NK-92 treated with Interleukin-12 subunit alpha and Interleukin-12 subunit beta, amount 100 ng/mL, for 24 hours (cell line): Measurements from ENCODE around the gene KCNIP1.

Experiments used
- DNase-seq: peaks from one replicate; lab custom pipeline; 2025; lab: John Stamatoyannopoulos, UW

KCNIP1 gene

DNA sequence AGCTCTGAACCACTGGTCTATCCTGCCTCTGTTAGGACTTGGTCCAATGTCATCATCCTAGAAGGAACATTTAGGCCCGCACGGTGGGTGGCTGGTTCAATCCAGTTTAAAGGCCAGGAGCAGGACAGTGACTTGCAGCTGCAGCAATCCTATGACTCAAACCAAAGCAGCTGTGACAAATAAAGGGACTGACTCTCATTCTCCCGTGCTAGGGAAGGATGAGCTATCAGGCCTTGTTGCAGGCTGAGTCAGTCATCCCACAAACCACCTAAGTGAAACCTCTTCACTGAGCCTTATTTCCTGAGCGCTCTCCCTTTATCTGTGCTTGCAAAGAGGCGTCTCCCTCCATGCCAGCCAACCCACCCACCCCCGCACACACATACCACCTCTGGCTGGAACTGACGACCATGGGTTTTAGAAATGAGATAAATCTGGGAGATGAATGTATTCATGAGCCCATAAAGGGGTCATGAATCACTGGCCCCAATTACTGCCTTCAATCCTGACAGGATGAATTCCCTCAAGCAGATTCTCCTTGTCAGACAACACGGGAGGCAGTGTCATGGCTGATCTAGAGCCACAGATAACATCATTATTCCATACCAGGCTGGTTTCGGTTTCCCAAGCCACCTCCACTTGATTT is 93.4 kb downstream of the KCNIP1 start:
- DNase-seq: no peak

DNA sequence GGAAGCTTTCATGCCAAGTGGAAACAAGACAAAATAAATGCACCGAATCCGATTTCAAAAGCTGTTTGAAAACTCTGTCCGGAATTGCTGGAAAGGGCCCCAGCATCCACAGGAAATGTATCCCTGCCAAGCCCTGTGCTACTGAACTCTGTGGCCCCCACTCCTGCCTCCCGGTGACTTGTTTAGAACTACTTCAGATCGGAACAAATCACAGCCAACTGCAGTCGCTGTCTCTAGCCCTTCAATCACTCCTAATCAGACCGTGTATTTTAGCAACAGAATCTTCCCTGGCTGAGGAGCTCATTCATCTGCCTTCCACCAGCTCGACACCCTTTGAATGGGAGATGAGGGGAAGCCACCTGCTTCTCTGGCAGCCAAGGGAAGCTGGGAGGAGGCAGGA is 94.1 kb downstream of the KCNIP1 start:
- DNase-seq: no peak

DNA sequence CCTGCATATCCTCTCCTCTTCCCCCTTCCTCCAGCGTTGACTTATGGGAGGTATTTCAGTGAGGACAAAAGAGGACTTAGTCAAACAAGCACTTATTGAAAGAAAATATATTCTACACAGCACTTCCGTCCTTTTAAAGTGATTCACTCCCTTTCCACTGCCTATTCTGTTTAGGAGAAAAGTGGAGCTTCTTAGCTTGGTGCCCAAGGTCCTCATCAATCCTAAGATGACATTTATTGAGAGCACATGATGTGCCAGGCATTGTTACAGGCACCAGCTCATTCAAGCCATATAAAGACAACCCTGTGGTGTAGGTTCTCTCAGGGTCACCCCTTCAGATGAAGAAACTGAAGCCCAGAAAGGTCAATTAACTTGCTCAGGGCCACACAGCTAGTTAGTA is 95.9 kb downstream of the KCNIP1 start:
- DNase-seq: no peak

DNA sequence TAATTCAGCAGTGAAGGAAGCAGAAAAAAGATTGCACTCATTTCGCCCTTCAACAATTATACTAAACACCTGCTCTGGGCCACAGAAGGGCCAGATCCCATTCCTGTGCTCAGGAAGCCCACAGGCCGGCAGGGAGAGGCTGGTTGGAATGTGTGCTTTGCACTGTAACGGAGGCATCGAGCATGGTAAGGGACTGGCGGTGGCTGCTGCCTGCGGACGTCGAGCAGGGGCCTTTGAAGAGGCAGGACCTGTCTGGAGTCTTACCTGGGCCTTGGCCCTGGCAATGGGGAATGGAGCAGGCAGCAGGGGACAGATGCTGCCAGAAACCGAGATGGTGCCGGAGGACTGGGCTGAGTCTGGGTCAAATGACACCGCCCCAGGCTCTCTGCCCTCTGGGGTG is 97.8 kb downstream of the KCNIP1 start:
- DNase-seq: no peak

DNA sequence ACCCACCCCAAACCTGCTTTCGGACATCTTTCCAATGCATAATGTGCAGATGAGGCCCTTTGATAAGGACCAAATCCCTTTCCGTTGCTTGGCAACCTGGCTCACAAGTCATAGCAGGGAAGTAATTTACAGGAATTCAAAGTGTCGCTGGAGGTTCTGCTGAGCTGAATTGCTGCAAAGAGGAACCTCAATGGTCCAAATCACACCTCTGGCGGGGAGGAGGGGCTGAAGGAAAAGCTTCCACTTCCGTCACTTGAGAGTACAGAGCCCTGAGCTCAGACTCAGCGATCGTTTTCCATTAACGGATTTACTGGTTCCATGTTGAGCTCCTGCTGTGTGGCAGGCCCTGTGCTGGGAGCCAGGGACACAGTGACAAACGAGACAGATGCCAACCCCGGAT is 99.3 kb downstream of the KCNIP1 start:
- no peak for DNase-seq

DNA sequence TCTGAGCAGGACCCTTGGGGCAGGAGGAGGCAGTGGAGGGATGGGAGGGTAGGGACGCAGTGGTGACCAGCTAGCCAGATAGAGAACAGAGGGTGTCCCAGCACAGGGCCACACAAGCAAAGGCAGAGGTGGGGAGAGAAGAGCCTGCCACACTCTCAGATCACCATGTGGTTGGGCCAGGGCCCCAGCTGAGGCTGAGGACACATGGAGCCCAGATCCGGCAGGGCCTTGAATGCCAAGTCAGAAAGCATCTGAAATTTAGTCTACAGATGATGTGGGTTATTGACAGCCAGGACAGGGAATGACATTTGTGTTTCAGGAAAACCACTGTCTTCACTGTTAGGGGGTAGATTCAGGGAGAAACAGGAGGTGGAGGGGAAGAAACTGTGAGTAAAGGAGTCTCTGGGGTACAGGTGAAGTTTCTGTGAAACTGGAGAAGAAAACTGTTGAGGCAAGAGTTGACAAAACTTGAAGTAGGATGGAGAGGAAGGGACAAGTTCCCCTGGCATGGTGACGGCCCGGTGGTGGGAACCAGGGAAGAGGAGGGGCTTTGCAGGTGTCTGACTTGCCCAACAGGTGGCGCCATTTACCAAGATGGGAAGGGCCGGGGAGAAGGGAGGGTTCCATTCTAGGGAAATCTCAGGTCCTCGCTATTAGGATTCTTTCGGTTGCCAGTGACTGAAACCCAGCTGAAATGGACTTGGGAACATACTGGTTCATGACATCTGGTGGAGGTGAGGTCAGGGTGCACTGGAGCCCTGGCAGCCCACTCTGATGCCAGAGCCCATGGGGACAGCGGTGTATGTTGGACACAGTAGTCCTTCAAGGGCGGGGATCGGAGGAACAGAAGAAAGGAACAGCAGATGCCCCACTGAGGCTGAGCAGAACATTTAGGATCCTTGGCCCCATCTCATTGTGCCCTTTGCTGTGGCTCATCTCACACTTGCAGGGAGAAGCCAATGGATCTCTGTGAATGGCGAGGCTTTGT is 100.1 kb downstream of the KCNIP1 start:
- DNase-seq: peak; percentile 21

DNA sequence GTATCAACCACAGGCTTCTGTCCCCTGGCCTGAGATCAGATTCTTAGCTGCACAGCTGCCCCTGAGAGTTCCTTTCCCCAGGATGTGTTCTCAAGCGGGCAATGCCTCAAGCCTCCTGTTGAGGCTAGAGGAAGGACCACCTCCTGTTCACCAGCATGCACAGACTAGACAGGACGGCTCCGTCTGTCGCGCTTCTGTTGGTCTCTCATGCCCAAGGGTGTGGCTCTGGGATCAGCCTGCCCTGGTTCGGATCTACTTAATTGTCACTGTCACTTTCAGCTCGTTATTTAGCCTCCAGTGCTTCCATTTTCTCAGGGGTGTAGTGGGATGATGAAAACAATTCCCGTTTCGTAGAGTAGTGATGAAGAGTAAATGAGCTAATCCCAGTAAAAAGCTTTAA is 103.1 kb downstream of the KCNIP1 start:
- no peak for DNase-seq

DNA sequence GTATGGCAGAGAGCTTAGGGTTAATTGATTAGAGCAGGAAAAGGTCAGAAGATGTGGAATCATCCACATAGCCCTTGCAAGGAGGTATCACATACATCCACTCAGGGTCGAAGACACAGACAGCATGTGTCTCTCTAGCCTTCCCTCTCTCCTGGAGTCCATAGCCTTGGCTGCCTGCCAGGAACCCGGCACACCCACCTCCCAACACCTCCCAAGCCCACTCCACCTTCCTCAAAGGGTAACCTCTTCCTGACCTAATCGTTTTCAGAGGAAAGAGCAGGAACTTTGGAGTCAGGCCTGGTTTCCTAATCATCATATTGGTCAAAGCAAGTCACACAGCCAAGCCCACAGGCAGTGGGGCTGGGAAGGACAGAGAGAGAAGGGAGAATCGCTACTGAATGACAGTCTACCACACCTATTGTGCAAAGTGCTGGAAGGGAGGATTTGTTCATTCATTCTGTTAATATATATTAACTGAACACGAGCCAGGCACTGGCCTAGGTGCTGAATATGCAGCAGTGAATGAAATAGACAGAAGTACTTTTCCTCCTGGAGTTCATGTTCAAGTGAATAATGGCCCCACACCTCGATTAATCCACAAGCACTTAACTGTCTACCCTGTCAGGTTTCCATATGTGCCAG is 107.8 kb downstream of the KCNIP1 start:
- no peak for DNase-seq

DNA sequence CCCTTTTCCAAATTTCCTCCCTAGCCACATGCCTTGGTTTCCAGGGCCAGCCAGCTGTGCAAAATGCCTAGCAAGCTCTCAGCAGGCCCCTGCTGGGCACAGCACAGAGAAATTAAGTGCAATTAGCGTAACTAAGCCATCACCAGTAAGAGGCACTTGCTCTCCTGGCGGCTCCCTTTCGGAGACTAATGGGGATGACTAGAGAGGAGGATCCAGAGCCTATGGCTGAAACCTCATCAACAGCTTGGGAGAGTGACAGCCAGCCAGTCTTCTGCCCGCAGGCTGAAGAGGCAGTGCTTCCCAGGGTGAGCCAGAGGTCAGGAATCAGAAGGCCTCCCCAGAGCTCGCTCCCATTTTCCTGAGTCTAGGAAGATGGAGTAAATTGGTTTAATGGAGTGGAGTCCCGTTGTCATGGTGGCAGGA is 108.4 kb downstream of the KCNIP1 start:
- no peak for DNase-seq

DNA sequence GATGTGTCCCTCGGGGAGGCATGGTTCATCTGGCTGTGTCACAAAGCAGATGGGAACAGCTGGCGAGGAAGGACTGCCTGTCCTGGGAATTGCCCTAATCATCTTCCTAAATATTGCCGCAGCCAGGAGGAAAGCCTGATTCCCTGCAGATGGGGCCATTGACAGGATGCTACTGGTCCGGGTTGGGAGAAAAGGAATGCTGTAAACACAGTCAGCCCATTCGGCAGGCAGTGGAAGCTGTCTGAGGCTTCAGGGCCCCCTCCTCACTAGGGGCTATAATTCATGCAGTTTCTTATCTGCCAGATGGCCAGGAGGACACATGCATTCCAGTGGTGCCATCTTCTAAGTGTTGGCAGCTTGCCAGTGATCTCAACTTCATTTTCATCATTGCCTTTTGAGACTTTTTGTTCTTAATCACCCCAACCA is 110.3 kb downstream of the KCNIP1 start:
- no peak for DNase-seq

DNA sequence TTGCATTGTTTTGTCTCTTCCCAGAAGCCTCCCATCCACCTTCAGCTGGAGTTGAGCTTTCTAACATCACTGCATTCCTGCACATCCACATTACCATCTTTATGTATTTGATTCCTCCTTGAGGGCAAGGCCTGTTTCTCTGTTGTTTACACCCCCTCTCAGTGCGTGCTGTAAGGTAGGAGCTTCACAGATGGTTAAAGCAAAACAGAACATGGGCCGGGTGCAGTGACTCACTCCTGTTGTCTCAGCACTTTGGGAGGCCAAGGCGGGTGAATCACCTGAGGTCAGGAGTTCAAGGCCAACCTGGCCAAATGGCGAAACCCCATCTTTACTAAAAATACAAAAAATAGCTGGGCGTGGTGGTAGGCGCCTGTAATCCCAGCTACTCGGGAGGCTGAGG is 110.9 kb downstream of the KCNIP1 start:
- no peak for DNase-seq

DNA sequence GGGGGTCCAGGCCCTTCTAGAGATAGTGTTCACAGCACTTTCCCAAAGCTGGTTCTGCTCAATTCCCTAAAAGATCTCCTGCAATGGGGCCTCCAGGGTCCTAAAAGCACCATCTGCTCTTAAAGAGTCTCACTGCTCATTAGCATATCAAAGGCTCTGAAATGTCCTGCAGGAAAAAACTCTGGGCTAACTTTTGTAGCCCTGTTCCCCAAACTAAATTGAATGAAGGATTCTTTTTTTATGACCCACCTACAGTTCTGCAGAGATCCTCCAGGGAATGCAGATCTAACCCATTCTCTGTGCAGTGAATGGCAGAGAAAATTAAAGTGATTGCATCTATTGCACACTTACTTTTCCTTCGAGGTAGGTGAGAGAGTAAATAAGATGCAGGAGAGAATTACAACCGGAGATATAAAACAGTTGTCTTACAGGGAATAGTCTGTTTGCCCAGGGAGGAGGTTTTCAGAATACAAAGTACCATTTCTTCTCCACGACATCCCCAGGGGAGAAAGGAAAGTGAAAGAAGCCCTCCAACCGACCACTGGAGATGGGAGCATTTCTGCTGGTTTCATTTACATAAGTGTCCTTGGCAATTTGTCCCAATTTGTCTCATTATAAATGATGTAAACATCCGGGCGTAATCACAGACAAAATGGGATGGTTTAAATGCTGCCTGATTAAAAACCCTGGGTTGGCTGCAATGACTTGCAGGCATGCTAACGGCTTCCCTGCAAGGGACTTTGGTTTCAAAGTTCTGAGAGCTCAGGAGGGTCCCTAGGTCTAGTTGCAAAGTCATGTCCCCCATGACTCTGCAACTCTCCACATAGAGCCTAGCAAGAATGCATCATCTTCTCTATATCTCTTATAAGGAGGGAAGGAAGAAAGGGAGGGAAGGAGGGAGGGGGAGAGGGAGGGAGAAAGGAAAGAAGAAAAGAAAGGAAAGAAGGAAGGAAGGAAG is 114.0 kb downstream of the KCNIP1 start:
- DNase-seq: no peak

DNA sequence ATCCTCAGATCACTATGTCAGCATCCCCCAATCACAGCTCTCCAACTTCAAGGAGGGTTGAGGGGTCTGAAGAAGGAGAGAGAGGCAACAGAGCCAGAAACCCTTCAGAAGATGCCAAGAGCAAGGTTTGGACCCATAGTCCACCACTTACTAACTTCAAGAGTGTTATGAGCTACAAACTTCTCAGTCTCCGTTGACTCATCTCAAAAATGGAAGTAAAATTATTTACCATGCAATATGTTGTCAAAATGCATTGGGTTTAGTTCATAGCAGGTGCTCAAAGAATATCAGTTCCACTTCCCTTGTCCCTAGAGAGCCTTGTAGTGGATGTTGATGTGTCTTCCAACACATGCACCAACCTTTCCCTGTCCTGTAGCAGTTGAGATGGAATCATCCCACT is 116.0 kb downstream of the KCNIP1 start:
- no peak for DNase-seq

DNA sequence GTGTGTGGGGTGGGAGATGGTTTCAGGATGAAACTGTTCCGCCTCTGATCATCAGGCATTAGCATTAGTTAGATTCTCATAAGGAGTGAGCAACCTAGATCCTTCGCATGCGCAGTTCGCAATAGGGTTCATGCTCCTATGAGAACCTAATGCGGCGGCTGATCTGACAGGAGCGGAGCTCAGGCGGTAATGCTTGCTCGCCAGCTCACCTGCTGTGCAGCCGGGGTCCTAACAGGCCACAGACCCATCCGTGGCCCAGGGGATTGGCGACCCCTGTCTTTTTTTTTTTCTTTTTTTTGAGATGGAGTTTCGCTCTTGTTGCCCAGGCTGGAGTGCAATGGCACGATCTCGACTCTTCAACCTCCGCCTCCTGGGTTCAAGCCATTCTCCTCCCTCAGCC is 119.1 kb downstream of the KCNIP1 start:
- no peak for DNase-seq

DNA sequence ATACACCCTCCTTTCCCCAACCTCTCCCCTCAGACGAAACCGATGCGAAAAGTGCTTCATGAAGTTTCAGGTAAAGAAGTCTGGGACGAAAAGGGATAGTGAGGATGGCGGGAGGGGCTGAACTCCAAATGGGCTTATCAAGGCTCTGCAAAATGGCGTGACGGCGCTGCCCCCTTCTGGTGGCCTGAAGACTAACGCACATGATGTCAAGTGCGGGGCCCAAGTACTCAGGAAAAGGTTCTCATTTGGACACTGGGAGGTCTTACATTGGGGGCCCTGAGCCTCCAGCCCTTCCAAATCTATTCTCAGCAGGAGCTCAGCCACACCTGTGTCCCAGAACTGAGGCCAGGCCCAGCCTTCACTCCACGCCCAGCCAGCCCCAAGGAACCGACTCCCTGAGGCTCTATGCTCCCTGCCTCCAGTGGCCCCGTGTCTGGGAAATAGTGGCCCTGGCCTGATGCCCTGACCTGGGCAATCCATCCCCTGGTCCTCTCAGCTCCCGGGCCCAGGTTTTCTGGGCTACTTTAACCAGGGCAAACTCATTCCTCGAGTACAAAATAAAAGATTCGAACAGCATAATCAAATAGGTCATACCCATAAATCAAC is 119.9 kb downstream of the KCNIP1 start:
- DNase-seq: no peak

DNA sequence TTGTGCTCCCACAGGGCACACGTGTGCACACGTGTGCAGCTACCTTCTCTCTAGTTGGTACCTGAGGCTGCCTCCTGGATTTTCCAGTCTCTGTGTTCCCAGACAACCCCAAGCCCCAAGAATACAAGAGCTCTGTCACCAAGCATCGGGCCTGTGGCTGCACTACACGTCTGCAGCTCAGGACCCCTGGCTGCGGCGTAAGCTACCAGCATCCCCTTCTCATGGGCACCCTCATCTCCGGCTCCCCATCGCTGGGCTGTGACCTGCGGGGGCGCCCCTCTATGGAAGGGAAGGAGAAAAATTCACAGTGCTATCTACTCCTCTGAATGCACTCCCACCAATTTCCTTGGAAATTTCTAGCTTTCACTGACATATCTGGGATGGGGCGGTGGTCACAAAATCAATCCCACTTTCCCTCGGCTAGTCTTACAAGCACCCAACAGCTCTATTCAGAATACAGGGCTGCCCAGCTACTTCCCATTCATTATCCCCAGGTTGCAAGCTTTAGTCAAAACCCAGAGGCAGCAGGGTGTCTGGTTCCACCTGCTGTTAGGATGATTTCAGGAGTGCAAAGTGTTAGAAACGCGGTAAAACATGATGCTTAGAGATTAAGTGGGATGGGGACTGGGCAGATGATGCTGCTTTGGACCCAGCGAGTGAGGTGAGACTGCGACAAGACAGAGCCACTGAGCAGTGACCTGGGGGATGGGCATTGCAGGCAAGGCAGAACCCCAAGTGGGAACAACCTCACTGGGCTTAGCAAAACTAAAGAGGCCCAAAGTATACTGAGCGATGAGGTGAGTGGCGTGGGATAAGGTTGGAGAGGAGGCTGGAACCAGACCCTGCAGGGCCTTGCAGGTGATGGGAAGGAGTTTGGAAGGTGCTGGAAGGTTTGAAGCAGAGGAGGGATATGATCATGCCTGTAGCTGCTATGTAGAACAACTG is 121.7 kb downstream of the KCNIP1 start:
- DNase-seq: no peak

DNA sequence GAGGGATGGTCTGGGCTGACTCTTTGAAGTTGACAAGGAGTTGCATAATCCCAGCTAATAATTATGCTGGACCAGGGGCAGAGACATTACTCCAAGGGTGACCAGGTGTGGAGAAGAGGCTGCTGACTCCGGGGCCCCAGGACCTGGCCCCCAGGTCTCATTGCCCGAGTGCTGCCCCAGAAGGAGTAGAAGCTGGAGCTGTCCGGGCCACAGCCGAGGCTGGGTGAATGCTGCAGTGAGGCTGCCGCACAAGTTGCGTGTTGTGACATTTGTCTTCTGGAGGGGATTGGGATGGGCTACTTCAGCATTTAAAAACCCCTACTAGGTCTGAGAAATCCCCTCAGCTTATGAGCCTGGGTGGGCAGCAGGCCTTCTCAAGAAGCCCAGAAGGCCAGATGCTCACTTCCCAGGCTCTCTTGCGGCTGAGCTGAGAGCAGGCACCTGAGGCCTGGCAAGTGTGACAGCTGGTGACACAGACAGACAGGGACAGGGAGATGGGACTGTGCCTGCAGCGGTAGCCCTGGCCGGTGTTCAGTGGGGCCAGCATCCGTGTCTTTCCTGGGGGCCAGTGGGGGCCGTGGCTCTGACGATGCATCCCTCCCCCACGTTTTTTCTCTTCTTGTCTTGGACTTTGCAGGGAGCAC is 122.8 kb downstream of the KCNIP1 start:
- no peak for DNase-seq

DNA sequence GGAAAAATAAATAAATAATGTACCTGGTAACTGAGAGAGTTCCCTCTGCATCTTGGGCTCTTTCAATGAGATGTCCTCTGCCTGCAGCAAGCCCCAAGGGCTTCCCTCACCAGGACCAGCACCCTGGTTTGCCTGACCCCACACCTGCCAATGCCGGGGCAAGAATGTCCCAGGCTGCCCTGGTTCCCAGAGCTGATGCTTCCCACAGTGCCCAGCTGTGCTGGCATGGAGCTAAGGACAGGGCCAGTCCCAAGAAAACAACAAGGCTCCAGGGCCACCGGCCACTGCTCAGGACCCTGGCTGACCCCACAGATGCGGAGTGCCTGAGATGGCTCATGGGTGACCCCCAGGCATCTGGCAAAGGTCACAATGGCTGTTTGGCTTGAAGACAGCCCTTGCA is 123.5 kb downstream of the KCNIP1 start:
- DNase-seq: no peak

DNA sequence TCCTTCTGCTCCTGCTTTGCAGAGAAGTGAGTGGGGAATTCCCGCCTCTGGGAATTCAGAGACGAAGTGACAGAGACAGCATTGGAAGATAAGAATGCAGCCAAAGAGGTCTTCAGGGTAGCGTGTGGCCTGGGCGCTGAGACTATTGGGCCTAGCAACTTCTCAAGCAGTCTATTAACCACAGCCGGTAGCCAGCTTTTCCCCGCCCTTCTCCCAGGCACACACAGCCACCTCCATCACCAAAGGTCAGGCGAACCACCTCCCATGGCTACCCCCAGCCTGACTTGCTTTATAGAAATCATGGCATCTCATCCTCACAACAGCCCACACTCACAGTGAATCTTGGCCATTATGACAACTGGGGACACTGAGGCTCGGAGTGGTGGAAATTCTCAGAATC is 124.2 kb downstream of the KCNIP1 start:
- DNase-seq: no peak
